Prostate gland (tissue), 2 donors: ENCODE results near the gene PCSK6.

ENCODE experiments used
- POLR2A ChIP-seq: fragments of 450-650 bp; IDR thresholded peaks from one replicate; pipeline ENCODE4 v1.6.1; 2016; ENCODE audit warnings: antibody characterized with exemption, mild to moderate bottlenecking
- POLR2AphosphoS5 ChIP-seq: sonication (generic); formaldehyde crosslinking; IDR thresholded peaks from one replicate; pipeline ENCODE4 v1.6.1; 2017; ENCODE audit warnings: antibody characterized with exemption
- TF ChIP-seq, protein P1 (sequence below), 4 experiments: fragments of 200-600 bp in 2 of 4; fragments of 450-650 bp in 2 of 4; sonication (generic) in 2 of 4; IDR thresholded peaks; 1 replicate in 3 of 4; 2 replicates in 1 of 4; pipeline ENCODE4 v1.5.1; 2016 to 2019; ENCODE audit warnings: antibody characterized with exemption in 4 of 4, mild to moderate bottlenecking in 2 of 4, moderate library complexity in 2 of 4

DNA sequence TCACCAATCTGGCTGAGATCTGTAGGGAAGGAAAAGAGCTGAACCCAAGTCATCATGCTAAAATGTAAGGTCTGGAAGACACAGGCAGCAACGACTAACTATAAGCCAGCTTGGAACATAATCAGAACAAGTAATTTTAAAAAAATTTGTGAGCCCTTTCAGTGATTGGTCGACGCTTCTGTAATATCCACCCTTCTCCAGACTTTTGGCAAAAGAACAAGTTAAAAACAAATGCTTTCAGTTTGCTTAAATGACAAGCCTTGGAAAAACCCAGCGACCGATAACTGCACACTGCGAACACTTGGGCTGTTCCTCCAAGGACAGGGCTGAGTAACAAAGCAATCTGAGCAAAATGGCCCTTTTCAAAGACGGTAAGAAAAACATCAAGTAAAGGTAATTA is 49.6 kb downstream of the PCSK6 start:
- TF ChIP-seq, protein P1, sequence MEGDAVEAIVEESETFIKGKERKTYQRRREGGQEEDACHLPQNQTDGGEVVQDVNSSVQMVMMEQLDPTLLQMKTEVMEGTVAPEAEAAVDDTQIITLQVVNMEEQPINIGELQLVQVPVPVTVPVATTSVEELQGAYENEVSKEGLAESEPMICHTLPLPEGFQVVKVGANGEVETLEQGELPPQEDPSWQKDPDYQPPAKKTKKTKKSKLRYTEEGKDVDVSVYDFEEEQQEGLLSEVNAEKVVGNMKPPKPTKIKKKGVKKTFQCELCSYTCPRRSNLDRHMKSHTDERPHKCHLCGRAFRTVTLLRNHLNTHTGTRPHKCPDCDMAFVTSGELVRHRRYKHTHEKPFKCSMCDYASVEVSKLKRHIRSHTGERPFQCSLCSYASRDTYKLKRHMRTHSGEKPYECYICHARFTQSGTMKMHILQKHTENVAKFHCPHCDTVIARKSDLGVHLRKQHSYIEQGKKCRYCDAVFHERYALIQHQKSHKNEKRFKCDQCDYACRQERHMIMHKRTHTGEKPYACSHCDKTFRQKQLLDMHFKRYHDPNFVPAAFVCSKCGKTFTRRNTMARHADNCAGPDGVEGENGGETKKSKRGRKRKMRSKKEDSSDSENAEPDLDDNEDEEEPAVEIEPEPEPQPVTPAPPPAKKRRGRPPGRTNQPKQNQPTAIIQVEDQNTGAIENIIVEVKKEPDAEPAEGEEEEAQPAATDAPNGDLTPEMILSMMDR (IDR thresholded peaks at IDR 0.05): no peak
- TF ChIP-seq POLR2A: no peak
- no peak for TF ChIP-seq POLR2AphosphoS5
